ENCODE data around the gene PNPLA3. TPM values are rescaled to one million over a fixed set of nuclear protein-coding genes. Genes with fewer than 3 reads are reported as not detected.

The PNPLA3 gene
- total and polyA plus RNA-seq, 2 experiments from 2014 or later: 2.1 to 2.3 TPM

DNA sequence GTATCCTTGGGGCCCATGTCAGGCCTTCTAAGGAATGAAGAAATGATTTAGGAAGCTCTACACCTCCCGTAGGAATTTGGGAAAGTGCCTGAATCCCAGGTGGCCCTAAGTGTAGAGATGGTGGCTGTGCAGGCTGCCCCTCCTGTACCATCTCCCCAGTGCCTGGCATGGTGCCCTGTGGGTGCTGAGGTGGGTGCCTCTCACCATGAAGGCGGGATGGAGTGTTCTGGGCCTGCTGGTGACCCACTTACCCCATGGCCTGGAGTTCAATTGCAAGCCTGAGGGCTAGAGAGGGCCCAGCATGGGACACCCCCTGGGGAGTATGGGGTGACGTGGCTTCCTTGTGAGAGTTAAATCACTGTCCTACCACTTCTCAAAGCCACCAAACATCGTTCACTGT is 51.4 kb downstream of the PNPLA3 start:
- TF ChIP-seq CTCF (IDR thresholded peaks at IDR 0.05; ENCODE audit: low read depth, low read length): no peak
- DNase-seq (ENCODE audit: low read depth in 1 of 2, low spot score in 1 of 2): no peak
- Histone ChIP-seq H3K4me3 (no peak overlapping the region), H3K36me3 (peaks cover 46% of the 10 kb centered on the region), H3K4me1 (ENCODE audit: low read depth) (no peaks in the 10 kb centered on the region), H3K9me3 (ENCODE audit: low read depth) (no peaks in the 10 kb centered on the region), H3K27ac (no peak overlapping the region), H3K27me3 (no peaks in the 10 kb centered on the region)

DNA sequence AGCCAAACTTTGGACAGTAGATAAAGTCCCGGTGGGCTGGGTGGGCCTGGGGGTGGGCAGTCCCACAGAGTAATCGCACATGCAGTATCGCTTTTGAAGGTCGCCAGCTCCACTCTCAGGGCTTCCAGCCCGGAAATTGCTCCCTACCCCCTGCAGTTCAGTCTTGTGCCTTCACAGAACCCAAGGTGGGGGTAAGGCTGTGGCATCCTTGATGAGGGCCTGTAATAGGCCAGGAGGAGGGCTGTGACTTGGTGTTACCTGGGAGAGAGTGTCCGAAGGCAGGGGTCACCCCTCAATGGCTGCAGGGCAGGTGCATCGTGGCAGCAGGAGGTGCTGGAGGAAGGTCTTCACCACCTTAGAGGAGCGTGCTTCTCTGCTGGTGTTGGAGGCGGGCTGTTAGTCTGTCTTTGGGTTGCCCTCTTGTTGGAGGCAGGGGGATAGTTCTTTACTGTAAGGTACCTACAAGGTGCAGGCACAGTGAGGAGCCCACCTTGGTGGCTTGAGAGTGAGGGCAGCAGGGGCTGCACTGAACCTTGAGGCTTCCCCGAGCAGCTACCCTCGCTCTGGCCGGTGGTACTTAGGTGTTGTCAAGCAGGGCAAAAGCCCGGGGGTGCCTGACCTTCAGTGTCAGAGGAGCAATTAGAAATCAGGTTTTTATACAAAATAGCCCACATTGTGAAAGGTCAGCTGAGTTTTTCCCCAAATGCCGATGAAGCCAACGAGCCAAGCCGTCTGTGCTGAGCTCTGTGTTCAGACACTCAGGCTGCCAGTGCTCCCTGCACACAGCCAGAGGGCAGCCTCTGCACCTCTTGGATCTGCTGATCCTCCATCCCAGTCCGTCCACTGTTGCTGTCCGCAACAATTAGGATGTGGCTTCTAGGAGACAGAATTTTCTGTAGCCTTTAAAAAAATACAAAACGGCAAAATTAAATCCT is 53.5 kb downstream of the PNPLA3 start:
- no peak for TF ChIP-seq CTCF (IDR thresholded peaks at IDR 0.05; ENCODE audit: low read depth, low read length)
- no peaks in the 10 kb centered on the region for H3K4me1 ChIP-seq (ENCODE audit: low read depth)
- H3K9me3 ChIP-seq (ENCODE audit: low read depth): no peaks in the 10 kb centered on the region
- H3K36me3 ChIP-seq: peaks cover 54% of the 10 kb centered on the region
- no peak for DNase-seq (ENCODE audit: low read depth in 1 of 2, low spot score in 1 of 2)
- H3K4me3 ChIP-seq: no peak overlapping the region
- no peaks in the 10 kb centered on the region for H3K27me3 ChIP-seq
- no peak overlapping the region for H3K27ac ChIP-seq

DNA sequence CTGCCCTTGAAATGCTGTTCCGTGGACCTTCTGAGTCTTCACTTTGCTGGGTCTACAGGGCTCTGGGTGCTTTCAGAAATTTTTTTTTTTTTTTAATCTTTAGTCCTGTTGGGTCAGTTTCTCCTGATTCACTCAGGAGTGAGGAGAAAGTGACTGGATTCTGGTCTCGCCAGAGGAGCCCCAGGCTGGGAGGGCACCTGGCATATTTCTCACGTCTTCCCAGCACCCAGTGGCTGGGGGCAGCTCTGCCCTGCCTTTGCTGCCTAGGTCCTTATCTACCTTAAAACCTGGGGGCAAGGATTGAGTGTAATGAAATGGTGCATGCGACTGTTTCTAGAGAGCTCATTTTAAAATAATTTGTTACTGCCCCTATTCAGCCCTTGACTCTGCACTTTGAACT is 55.0 kb downstream of the PNPLA3 start:
- Histone ChIP-seq H3K4me1 (ENCODE audit: low read depth) (no peaks in the 10 kb centered on the region), H3K27ac (no peak overlapping the region), H3K9me3 (ENCODE audit: low read depth) (no peaks in the 10 kb centered on the region), H3K4me3 (no peak overlapping the region), H3K36me3 (peaks cover 45% of the 10 kb centered on the region), H3K27me3 (no peaks in the 10 kb centered on the region)
- DNase-seq (ENCODE audit: low read depth in 1 of 2, low spot score in 1 of 2): no peak
- TF ChIP-seq CTCF (IDR thresholded peaks at IDR 0.05; ENCODE audit: low read depth, low read length): no peak

- H3K27ac ChIP-seq: no peak overlapping the region
- H3K4me1 ChIP-seq (ENCODE audit: low read depth): no peaks in the 10 kb centered on the region
- no peaks in the 10 kb centered on the region for H3K27me3 ChIP-seq
- H3K36me3 ChIP-seq: peaks cover 55% of the 10 kb centered on the region
- H3K9me3 ChIP-seq (ENCODE audit: low read depth): no peaks in the 10 kb centered on the region
- no peak for DNase-seq (ENCODE audit: low read depth in 1 of 2, low spot score in 1 of 2)
- no peak overlapping the region for H3K4me3 ChIP-seq
- TF ChIP-seq CTCF (IDR thresholded peaks at IDR 0.05; ENCODE audit: low read depth, low read length): no peak
Measured at GRCh38 chr22:43980579-43980978, 57.0 kb downstream of the PNPLA3 start.

GRCh38 chr22:43980996-43981395 is 57.4 kb downstream of the PNPLA3 start:
- H3K27me3 ChIP-seq: no peaks in the 10 kb centered on the region
- no peaks in the 10 kb centered on the region for H3K4me1 ChIP-seq (ENCODE audit: low read depth)
- no peaks in the 10 kb centered on the region for H3K9me3 ChIP-seq (ENCODE audit: low read depth)
- H3K36me3 ChIP-seq: peaks cover 53% of the 10 kb centered on the region
- no peak for DNase-seq (ENCODE audit: low read depth in 1 of 2, low spot score in 1 of 2)
- no peak overlapping the region for H3K4me3 ChIP-seq
- no peak overlapping the region for H3K27ac ChIP-seq
- no peak for TF ChIP-seq CTCF (IDR thresholded peaks at IDR 0.05; ENCODE audit: low read depth, low read length)
